HG03432 (cell line): ENCODE data around the gene PHTF2.

Experiments
- ATAC-seq: cut with Tn5 transposase; IDR thresholded peaks from one replicate; pipeline ENCODE4 v1.9.1; 2021; ENCODE audit warnings: mild to moderate bottlenecking, moderate library complexity; ENCODE audit not compliant: unreplicated experiment

Gene PHTF2

DNA sequence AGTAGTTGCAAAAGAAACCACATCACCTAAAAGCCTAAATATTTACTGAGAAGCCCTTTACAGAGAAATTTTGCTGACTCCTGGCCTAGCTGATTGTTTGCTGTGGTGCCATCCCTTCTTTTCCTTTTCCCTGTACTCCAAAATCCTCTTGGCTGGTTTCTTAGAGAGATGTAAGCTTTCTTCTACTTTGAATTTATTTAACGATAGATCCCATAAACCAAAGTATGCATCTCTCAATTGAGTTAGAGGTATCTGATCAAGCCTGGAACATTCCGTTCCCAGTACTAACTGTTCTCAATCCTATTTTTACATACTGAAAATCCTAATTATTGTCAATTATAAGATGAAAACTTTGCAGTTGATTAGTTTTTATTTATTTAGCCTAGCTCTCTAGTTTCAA, 6.6 kb upstream of the PHTF2 start:
- no peak for ATAC-seq

DNA sequence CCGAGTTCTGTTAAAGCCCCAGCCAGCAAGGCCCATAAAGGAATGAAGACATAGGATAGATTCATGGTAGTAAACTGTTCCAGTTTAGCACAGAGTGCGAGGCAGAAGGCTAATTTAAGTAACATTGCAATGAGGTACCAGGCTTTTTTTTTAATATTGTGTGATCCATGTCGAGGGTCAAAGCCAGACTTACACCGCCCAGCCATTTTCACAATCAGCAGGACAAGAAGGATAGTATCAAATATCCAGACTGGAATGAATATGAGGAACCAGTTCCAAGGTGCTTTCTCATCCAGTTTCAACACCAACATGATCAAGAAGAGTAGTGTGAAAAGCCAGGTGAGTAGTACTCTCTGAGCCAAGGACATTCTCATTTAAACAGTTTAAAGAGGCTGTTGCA, 4.6 kb upstream of the PHTF2 start:
- ATAC-seq, result no peak

DNA sequence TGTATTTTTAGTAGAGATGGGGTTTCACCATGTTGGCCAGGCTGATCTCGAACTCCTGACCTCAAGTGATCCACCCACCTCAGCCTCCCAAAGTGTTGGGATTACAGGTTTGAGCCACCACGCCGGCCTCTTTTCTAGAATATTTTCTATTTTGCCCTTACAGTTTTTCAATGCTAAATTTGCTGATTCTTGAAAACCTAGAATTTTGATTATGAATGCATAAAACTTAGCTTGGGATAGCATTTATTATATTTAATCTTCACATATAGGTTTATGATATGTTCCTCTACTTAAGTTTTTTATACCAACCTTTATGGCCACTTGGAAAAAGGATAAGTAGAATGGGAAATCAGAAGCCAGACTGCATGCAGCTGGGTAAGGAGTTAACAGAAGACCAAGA, 2.5 kb upstream of the PHTF2 start:
- ATAC-seq, result no peak

DNA sequence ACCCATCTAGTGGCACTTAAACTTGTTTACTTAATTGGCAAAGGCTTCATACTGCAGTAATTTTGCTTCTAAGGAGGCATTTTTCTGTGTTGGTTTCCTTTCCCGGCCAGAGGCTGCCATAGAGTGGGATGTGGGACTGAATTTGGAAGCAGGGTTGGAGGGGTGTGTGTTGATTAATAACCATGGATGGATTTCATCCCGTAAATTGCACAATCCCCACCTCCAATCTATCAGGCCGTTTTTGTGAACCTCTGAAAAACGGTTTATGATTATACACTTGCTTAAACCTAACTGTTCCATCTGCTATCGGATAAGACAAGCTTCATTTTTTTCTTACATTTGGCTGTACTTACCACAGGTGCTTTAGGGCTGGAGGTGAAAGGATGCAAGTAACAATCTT, 1.6 kb upstream of the PHTF2 start:
- ATAC-seq, result no peak

DNA sequence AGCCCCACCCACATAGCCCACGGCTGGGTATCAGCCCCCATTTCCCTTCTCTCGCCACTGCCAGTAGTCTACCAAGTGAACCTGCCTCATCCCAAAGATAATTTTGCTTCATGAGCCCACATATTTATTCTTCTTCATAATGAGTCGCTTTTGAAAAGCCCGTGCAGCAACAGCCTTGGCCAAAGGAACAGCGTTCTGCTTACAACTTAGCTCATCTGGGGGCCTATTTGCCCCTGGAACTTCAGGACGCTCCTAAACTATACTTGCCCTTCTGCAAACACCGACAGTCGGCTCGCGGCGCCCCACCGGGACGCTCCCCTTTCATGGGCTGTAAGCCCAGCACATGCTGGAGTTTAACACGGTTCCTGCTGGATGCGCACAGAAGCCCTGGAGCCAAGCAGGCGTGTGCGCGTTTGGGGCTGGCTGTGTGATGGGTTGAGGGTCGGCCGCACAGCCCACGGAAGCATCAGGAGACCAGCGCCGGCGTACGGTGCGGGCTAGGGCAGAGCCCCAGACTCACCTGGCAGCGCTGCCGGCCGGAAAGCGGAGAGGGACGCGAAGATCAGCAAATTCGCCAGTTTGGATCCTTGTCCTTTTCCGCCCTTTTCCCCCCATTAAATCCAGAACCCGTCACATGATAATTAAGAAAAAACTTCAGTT, 709 bp upstream of the PHTF2 start:
- ATAC-seq, result peak; percentile 34

DNA sequence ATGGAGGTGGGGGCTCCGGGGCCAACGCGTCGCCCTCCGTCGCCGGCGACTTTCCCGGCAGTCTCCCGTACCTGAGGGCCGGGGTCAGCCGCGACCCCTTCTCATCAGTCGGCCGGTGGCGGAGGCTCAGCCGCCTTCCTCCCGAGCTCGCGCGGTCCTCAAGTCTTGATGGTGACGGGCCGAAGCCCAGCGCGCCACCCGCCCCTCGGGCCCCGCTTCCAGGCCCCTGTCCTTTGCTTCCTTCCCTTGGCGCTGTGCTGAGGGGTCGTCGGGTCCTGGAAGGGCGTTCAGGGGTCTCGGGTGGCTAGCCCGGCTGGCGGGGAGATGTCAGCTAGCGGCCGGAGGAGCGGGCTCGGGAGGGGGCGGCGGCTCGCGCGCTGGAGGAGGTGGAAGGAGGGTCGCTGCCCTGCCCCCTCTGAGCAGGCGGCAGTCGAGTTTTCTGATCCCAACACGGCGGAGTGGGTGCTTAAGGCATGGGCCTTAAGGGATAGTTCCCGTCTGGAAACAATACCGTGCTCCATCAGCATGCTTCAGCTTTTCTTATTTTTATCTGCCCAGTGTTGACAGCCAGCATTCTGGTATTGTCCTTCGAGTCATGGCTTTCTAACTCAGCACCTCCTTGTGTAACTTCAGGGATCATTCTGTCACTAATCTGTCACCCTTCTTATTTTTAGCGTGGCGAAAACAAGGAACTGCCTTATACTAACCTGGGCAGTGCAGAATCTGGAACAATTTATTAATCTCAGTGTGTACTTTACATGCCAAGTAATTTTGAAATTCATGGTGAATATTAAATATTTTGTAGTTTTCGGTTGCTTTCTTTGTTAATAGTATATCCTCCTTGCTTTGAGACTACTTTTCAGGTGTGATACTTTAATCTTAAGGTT, 748 bp downstream of the PHTF2 start:
- ATAC-seq, result peak; percentile 5

DNA sequence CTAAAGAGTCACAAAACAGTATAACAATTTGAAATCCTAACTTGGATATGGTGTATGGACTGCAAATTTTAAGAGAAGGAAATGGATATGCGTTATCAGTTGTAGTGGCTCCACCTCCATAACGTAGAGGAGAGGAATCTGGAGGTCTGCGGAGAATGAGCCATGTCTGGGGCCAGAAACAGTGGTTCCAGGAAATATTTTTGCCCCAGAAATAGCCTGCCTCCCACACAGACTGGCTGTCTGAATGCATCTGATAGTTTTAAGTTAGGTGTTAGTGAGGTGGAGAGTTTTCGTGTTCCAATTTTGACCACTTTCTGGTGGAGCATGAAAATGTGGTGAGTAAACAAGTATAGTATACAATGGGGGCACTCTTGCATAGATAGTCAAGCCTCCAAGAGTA, 1.6 kb downstream of the PHTF2 start:
- peak; percentile 13 for ATAC-seq

DNA sequence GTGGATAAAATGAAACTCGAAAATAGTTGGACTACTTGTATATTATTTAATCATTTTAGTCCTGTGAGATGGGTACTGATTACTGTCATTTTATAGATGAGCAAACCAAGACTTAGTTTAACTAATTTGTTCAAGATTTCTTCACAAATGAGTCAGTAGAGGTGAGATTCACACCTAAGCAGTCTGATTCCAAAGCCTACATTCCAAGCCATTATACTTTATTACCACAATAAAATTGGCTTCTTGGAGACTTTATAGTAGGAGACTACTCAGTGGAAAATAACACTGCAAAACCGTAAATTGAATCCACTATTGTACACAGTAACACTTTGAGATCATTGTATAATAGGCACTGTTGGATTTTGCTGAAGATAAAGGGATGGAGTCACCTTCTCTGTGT, 2.2 kb downstream of the PHTF2 start:
- no peak for ATAC-seq

DNA sequence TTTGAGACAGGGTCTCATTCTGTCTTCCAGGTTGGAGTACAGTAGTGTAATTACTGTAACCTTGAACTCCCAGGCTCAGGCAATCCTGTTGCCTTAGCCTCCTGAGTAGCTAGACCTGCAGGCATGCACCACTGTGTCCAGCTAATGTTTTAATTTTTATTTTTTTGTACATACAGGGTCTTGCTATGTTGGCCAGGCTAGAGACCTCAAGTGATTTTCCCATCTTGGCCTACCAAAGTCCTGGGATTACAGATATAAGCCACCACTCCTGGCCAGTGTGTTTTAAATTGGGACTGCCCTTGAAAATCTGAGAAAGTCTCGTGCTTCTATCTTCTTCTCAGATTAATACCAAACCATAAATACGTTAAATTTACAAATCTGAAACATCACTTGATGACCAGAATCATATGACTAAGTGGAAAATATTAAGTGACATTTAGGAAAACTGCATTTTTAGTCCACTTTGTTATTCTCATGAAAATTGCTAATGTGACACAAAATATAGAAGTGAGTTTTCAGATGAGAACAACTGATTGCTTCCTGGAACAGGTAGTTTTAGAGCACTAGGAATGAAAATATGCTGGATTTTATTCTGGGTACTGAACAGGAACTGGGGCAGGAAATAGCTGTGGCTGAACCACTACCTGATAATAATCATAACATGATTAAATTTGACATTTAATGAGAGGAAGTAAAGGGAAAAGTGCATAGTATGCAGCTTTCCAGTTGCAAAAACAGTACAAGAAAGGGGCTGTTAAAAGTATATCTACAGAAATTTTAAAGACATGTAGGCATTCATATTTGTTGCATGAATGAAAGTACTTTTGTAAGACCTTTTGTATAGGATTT, 4.2 kb downstream of the PHTF2 start:
- ATAC-seq, result no peak

DNA sequence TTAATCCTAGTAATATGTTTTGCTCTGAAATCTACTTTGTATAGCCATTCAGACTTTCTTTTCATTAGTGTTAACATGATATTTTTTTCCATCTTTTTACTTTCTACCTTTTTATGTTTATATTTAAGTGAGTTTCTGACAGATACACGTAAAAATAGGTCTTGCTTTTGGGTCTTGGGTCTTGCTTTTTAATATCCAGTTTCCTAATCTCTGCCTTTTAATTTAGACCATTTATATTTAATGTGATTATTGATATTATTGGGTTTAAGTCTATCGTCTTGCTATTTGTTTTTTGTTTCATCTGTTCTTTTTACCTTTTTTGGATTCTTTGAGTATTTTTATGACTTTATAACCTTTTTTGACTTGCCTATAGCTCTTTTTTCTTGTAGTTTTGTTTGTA, 7.9 kb downstream of the PHTF2 start:
- no peak for ATAC-seq

DNA sequence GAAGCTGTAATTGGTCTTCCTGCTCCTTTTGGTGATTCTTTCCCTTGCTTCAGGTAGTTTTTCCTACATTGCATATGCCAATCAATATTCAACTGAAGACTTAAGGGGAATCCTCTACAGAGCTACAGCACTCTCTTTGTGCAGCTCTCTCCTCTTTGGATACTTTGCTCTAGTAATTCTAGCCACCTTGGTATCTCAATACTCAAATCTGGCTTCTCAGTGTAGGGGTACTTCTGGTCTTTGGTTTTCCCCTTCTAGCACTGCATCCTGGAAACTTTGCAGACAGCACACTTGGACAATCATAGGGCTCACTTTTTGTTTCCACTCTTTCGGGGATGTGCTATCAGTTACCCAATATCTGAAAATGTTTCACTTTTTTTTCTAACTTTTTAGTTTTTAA, 9.9 kb downstream of the PHTF2 start:
- no peak for ATAC-seq

DNA sequence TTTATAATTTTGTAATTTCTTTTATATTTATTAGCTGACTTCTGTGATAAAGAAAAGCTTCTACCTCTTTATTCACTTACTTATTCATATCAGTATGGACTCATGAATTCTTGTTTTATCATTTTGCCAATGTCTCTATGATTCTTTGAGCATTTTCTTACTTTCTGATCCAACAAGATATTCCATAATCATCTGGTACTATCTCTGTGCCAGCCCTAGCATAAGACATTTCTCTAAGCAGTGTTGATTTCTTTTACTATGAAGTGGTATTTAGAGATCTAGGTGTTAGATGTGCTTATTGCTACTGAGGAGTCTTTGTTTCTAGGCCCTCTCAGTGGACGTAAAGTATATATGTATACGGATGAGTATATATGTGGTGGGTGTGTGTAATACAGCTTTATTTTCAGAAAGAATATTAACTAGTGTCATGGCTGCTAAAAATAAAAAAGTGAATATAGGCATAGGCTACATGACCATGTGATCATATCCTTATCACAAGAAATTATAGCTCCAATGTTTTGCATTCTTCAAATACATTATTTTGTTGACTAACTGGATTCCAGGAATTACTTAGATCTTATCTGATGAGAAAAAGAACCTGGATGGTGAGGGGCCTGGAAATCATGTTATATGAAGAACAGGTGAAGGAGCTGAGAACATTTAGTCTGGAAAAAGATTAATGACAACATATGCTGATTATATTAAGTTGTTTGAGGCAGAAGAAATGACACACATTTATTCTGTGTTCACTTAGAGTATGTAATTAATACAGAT, 13.1 kb downstream of the PHTF2 start:
- ATAC-seq, result no peak

DNA sequence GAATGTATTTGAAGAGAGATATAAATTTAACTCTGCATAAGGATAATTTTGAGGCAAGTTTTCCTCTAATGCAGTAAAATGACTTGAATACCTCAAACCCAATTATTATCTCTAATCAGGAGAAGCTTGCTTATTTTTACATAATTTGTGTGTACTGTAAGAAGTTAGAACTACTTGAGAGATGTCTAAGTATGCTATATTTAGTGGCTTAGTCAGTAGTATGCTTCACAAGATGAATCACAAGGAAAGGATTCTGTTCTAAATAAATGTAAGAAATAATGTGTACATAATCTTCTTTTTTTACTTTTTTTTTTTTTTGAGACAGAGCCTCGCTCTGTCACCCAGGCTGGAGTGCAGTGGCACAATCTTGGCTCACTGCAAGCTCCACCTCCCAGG, 13.7 kb downstream of the PHTF2 start:
- ATAC-seq, result no peak

DNA sequence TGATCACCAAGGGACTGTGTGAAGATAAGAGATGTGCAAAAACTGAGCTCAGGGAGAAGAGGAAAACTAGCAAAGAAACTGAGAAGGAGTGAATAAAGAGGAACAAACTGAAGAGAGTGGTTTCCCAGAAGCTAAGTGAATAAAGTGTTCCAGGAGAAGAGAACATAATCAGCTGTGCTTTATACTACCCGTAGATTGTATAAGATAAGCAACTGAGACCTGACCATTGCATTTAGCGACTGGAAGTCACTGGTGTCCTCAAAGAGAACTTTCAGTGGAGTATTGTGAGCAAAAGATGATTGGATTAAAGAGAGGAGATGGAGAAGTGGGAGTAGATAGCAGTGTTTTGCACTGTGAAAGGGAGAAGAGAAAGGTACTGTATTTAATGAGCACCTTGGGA, 14.6 kb downstream of the PHTF2 start:
- no peak for ATAC-seq

DNA sequence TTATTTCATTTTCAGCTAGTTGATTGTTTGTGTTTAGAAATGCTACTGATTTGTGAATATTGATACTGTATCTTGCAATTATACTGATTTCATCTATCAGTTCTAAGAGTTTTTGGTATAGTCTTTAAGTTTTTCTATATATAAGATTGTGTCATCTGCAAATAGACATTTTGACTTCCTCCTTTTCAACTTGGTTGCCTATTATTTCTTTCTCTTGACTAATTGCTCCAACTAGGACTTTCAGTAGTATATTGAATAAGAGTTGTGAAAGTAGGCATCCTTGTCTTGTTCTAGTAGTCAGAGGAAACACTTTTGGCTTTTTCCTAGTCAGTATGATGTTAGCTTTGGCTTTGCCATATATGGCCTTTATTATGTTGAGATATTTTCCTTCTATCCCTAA, 20.4 kb downstream of the PHTF2 start:
- no peak for ATAC-seq

DNA sequence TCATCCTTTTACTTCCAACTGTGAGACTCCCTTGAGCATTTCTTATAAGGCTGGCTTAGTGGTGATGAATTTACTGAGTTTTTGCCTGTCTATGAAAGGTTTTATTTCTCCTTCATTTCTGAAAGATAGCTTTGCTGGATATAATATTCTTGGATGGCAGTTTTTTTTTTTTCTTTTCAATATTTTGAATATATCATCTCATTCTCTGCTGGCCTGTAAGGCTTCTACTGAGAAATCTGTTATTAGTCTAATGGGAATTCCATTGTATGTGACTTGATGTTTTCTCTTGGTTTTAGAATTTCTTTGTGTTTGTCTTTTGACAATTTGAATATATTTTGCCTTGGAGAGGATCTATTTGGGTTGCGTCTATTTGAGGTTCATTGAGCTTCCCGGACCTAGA, 22.4 kb downstream of the PHTF2 start:
- ATAC-seq, result no peak

DNA sequence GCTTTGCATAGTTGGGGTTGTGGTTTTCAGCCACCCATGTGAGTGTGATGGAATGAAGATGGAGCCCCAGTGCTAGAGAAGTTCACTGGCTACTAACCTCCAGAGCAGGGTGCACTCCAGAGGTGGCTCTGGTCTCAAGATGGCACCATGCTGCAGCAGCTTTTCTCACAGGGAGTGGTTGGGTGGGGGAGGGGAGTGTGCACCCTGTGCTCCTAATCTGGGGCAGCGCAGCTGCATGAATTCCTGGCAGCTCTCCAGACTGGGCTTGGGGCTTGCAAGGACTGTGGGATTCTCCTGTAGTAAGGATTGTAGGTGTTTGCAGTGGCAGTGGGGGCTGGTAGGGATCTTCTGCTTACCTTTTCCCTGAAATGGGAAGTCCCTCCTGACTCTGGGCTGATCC, 23.7 kb downstream of the PHTF2 start:
- ATAC-seq, result no peak

DNA sequence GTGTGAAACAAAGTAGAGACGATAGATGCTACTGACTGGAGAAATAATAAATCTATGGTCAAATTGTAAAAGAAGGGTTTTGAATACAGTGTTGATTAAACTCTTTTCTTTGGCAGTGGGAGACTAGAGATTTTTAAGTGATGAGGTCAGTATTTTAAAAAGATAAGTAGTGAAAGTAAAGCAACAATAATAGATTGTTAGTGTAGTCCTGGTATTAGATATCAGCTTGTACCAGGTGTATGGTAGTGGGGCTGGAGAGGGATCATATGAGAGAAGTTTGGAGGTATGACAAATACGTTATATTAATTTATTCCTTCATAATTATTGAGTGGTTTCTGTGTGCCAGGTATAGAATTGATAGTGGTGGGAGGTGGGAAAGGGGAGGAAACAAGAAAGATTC, 25.2 kb downstream of the PHTF2 start:
- ATAC-seq, result peak; percentile 45

DNA sequence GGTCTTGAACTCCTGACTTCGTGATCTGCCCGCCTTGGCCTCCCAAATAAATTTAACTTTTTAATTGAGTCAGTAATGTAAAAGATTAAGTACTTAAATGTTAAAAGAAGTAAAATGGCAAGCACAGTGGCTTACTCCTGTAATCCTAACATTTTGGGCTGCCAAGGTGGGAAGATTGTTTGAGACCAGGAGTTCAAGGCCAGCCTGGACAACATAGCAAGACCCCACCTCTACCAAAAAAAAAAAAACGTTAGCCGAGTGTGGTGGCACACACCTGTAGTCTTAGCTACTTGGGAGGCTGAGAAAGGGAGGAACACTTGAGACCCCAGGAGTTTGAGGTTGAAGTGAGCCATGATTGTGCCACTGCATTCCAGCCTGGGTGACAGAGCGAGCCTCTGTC, 26.1 kb downstream of the PHTF2 start:
- ATAC-seq, result no peak

DNA sequence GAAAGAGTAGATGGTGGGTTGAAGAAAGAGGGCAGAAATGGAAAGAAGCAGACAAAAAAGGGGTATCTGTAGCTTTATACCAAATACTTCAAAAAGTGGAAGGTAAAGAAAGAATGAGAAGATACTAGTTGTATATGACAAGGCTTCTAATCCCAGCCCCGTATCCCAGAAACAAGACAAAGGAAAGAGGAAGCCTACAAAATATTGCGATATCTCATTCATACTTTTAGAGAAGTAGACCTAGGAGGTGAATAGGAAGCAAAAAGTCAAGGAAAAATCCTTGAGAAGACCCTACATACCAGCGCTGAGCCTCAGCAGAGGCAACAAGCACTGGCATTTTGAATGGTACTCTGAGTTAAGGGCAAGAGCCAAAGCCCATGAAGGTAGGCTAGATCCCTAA, 26.6 kb downstream of the PHTF2 start:
- no peak for ATAC-seq

DNA sequence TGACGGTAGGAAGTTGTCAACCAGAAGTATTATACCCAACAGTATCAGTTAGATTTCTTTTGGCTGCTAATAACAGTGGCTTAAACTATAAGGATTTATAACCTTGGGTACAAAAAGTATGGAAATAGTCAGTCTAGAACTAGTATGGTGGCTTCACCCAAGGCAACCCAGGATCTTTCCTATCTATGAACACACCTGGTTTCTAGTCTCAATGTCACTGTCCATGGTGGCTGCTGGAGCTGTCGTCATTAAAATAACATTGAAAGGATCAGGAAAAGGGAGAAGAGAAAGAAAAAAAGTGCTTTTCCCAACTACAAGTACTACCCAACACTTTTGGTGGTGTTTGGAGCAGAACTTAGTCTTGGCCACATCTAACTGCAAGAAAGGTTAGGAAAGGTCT, 27.7 kb downstream of the PHTF2 start:
- ATAC-seq, result no peak
